Neural progenitor cell (in vitro differentiated cells): Measurements from ENCODE around the gene MT1E. TPM values are rescaled to one million over a fixed set of nuclear protein-coding genes. Genes with fewer than 3 reads are reported as not detected.

Source experiments
- DNase-seq: peaks from one replicate; pipeline ENCODE4 v3.0.0-alpha.2; 2016; ENCODE audit warnings: low spot score
- H2AFZ ChIP-seq: fragments of 200-600 bp; sonication (generic); replicated peaks from 2 replicates; pipeline ENCODE4 v1.6.1; 2016; ENCODE audit warnings: antibody characterized with exemption
- H3F3A ChIP-seq: fragments of 200-600 bp; sonication (generic); 2 replicates; pipeline ENCODE4 v1.6.1; 2016; ENCODE audit warnings: antibody characterized with exemption, low read depth
- H3K27ac ChIP-seq: fragments of 200-600 bp; sonication (generic); 2 replicates; pipeline ENCODE4 v1.5.1; 2016; ENCODE audit warnings: mild to moderate bottlenecking
- H3K27me3 ChIP-seq: fragments of 200-600 bp; sonication (generic); 2 replicates; pipeline ENCODE4 v1.6.1; 2016; ENCODE audit warnings: mild to moderate bottlenecking, moderate library complexity
- H3K36me3 ChIP-seq: fragments of 200-600 bp; sonication (generic); 2 replicates; pipeline ENCODE4 v1.5.1; 2016
- H3K4me1 ChIP-seq: fragments of 200-600 bp; sonication (generic); 2 replicates; pipeline ENCODE4 v1.6.1; 2016; ENCODE audit warnings: mixed run types
- H3K4me2 ChIP-seq: fragments of 200-600 bp; sonication (generic); 2 replicates; pipeline ENCODE4 v1.6.1; 2016
- H3K4me3 ChIP-seq: fragments of 200-600 bp; sonication (generic); 2 replicates; pipeline ENCODE4 v1.5.1; 2016
- H3K79me2 ChIP-seq: fragments of 200-600 bp; sonication (generic); 2 replicates; pipeline ENCODE4 v1.6.1; 2016; ENCODE audit warnings: low read depth
- H3K9ac ChIP-seq: fragments of 200-600 bp; sonication (generic); 2 replicates; pipeline ENCODE4 v1.6.1; 2016
- H3K9me3 ChIP-seq: fragments of 200-600 bp; sonication (generic); 2 replicates; pipeline ENCODE4 v1.5.1; 2016; ENCODE audit warnings: low read depth
- H4K20me1 ChIP-seq: fragments of 200-600 bp; sonication (generic); 2 replicates; pipeline ENCODE4 v1.6.1; 2016; ENCODE audit warnings: low read depth
- H3K27ac Mint-ChIP-seq: 3 replicates; pipeline ENCODE4 v1.8.0; 2021; ENCODE audit warnings: mixed read lengths
- H3K27me3 Mint-ChIP-seq: 2 replicates; pipeline ENCODE4 v1.8.0; 2022; ENCODE audit warnings: low read depth, mild to moderate bottlenecking, inconsistent platforms, moderate library complexity, mixed read lengths; ENCODE audit not compliant: insufficient read depth
- H3K36me3 Mint-ChIP-seq: 3 replicates; pipeline ENCODE4 v1.8.0; 2021; ENCODE audit warnings: mixed read lengths
- H3K4me1 Mint-ChIP-seq: 3 replicates; pipeline ENCODE4 v1.8.0; 2021; ENCODE audit warnings: mixed read lengths
- H3K4me3 Mint-ChIP-seq: 3 replicates; pipeline ENCODE4 v1.8.0; 2021; ENCODE audit warnings: mild to moderate bottlenecking, moderate library complexity, mixed read lengths
- H3K9me3 Mint-ChIP-seq: 3 replicates; pipeline ENCODE4 v1.8.0; 2020; ENCODE audit warnings: mixed read lengths
- EZH2 ChIP-seq: fragments of 200-600 bp; sonication (generic); IDR thresholded peaks from 2 replicates; pipeline ENCODE4 v1.6.1; 2017; ENCODE audit warnings: antibody characterized with exemption, mild to moderate bottlenecking, moderate library complexity
- EZH2phosphoT487 ChIP-seq: fragments of 200-600 bp; sonication (generic); IDR thresholded peaks from 2 replicates; pipeline ENCODE4 v1.6.1; 2017; ENCODE audit warnings: antibody characterized with exemption
- total RNA-seq: library from RNA; depleted of rRNA; stranded (reverse); fragments of >200 nt; gene quantifications from 2 replicates; pipeline ENCODE4 v1.2.3, GENCODE V29; 2015; ENCODE audit warnings: low replicate concordance
- TF ChIP-seq, protein P1 (sequence below): fragments of 200-600 bp; sonication (generic); IDR thresholded peaks from 2 replicates; pipeline ENCODE4 v1.5.1; 2017; ENCODE audit warnings: antibody characterized with exemption, mild to moderate bottlenecking

The MT1E gene
- total RNA-seq, 1 donor from 2014 or later = 2.4 TPM

DNA sequence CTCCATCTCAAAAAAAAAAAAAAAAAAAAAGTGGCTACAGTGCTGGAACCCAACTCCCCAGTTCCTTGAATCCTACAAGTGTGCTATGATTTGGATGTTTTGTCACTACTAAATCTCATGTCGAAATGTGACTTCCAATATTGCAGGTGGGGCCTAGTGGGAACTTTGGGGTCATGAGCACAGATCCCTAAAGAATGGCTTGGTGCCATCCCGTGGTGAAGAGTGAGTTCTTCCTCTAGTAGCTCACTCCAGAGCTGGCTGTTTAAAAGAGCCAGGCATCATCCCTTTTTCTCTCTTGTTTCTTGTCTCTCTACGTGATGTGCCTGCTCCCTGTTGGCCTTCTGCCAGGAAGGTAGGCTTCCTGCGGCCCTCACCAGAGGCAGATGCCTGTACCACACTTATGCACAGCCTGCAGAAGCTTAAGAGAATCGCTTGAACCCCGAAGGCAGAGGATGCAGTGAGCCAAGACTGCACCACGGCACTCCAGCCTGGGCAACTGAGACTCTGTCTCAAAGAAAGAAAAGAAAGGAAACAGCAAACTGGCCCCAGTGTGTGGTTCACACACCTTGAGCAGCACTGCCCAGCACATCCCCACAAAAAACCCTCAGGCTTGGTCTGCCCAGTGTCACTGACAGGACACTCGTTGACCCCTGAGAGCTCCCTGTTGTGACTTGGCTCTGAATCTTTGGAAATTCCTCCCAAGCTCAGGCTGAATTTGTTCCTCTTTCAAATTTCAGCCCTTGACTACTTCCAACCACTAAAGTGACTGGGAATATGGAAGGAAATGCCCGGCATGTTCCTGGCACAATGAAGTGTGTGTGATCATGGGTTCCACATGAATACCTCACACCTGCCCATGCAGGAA, 3.1 kb downstream of the MT1E start:
- no peak overlapping the region for H3K27ac Mint-ChIP-seq
- H3K27me3 ChIP-seq = peaks cover 100% of the 10 kb centered on the region

DNA sequence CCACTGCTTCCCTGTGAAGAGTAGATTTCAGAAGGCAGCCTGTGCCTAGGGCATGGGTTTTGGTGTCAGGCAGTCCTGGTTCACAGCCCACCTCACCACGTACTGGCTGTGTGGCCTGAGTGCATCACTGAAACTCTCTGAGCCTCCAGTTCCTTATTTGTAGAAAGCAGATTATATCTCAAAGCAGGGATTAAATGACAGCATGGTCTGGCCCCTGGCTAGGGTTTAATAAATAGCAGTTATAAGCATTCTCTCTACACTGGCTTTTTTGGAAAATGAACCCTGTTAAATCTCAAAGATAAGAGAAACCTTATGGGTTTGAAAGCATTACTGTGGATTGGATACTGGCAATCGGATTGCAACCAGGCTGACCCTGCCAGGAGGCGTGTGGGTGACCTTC, 4.0 kb downstream of the MT1E start:
- no peak overlapping the region for H3K4me3 ChIP-seq
- H4K20me1 ChIP-seq = peaks cover 61% of the 10 kb centered on the region
- Mint-ChIP-seq H3K4me3 (no peak overlapping the region), H3K27me3 (peaks cover 85% of the 10 kb centered on the region), H3K27ac (no peak overlapping the region), H3K9me3 (no peaks in the 10 kb centered on the region), H3K4me1 (peaks cover 19% of the 10 kb centered on the region), H3K36me3 (no peaks in the 10 kb centered on the region)
- no peak overlapping the region for H2AFZ ChIP-seq
- H3K36me3 ChIP-seq = no peaks in the 10 kb centered on the region
- H3K27me3 ChIP-seq = peaks cover 100% of the 10 kb centered on the region
- H3K4me1 ChIP-seq = peaks cover 9% of the 10 kb centered on the region
- H3K79me2 ChIP-seq = no peaks in the 10 kb centered on the region
- DNase-seq = no peak
- TF ChIP-seq, protein P1, sequence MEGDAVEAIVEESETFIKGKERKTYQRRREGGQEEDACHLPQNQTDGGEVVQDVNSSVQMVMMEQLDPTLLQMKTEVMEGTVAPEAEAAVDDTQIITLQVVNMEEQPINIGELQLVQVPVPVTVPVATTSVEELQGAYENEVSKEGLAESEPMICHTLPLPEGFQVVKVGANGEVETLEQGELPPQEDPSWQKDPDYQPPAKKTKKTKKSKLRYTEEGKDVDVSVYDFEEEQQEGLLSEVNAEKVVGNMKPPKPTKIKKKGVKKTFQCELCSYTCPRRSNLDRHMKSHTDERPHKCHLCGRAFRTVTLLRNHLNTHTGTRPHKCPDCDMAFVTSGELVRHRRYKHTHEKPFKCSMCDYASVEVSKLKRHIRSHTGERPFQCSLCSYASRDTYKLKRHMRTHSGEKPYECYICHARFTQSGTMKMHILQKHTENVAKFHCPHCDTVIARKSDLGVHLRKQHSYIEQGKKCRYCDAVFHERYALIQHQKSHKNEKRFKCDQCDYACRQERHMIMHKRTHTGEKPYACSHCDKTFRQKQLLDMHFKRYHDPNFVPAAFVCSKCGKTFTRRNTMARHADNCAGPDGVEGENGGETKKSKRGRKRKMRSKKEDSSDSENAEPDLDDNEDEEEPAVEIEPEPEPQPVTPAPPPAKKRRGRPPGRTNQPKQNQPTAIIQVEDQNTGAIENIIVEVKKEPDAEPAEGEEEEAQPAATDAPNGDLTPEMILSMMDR = no peak
- TF ChIP-seq EZH2phosphoT487 = no peak
- TF ChIP-seq EZH2 = no peak
- no peak overlapping the region for H3K27ac ChIP-seq
- H3K4me2 ChIP-seq = no peak overlapping the region
- no peaks in the 10 kb centered on the region for H3K9me3 ChIP-seq
- H3F3A ChIP-seq = peaks cover 6% of the 10 kb centered on the region
- no peak overlapping the region for H3K9ac ChIP-seq

More for the DNA sequence above, 3.1 kb downstream of the MT1E start:
- H3K27ac ChIP-seq = no peak overlapping the region
- no peak overlapping the region for H3K4me2 ChIP-seq
- H3K79me2 ChIP-seq = no peaks in the 10 kb centered on the region
- no peak for DNase-seq
- no peak overlapping the region for H3K4me3 ChIP-seq
- no peak overlapping the region for H2AFZ ChIP-seq
- H4K20me1 ChIP-seq = peaks cover 52% of the 10 kb centered on the region
- no peaks in the 10 kb centered on the region for H3K9me3 ChIP-seq
- Mint-ChIP-seq H3K4me3 (no peak overlapping the region), H3K4me1 (peaks cover 19% of the 10 kb centered on the region), H3K27me3 (peaks cover 80% of the 10 kb centered on the region), H3K36me3 (no peaks in the 10 kb centered on the region), H3K9me3 (no peaks in the 10 kb centered on the region)
- TF ChIP-seq EZH2phosphoT487 = no peak
- H3F3A ChIP-seq = peaks cover 6% of the 10 kb centered on the region
- no peak overlapping the region for H3K9ac ChIP-seq
- no peaks in the 10 kb centered on the region for H3K36me3 ChIP-seq
- peaks cover 9% of the 10 kb centered on the region for H3K4me1 ChIP-seq

DNA sequence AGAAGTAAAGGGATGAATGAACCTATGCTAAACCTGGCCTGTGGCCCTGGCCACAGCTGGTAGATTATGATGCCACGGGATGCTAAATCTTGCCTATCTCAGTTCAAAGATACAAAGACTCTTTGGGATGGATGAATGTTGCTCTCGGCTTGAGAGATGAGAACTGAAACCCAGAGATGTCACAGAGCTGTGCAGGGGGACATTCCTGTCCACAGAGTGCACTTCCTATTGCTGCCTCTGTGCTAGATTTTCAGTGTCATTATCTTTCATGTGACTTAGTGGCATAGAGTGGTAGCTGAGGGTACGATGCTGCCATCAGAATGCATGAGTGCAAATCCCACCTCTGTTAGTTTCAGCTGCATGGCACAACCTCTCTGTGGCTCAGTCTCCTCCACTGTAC, 4.6 kb downstream of the MT1E start:
- no peak overlapping the region for H3K4me2 ChIP-seq
- no peak overlapping the region for H3K27ac Mint-ChIP-seq
- peaks cover 85% of the 10 kb centered on the region for H3K27me3 Mint-ChIP-seq
- H3K9ac ChIP-seq = no peak overlapping the region
- DNase-seq = no peak
- H3K36me3 ChIP-seq = no peaks in the 10 kb centered on the region
- no peak overlapping the region for H3K27ac ChIP-seq
- H3K4me1 ChIP-seq = peaks cover 12% of the 10 kb centered on the region
- H3K4me1 Mint-ChIP-seq = peaks cover 19% of the 10 kb centered on the region
- H3K36me3 Mint-ChIP-seq = no peaks in the 10 kb centered on the region
- TF ChIP-seq EZH2 (no peak), EZH2phosphoT487 (no peak)
- TF ChIP-seq, protein P1 = no peak
- H4K20me1 ChIP-seq = peaks cover 67% of the 10 kb centered on the region
- peaks cover 6% of the 10 kb centered on the region for H3F3A ChIP-seq
- no peaks in the 10 kb centered on the region for H3K79me2 ChIP-seq
- no peaks in the 10 kb centered on the region for H3K9me3 ChIP-seq
- no peak overlapping the region for H2AFZ ChIP-seq
- H3K27me3 ChIP-seq = peaks cover 100% of the 10 kb centered on the region
- H3K9me3 Mint-ChIP-seq = peaks cover 3% of the 10 kb centered on the region
- H3K4me3 ChIP-seq = no peak overlapping the region
- H3K4me3 Mint-ChIP-seq = no peak overlapping the region

DNA sequence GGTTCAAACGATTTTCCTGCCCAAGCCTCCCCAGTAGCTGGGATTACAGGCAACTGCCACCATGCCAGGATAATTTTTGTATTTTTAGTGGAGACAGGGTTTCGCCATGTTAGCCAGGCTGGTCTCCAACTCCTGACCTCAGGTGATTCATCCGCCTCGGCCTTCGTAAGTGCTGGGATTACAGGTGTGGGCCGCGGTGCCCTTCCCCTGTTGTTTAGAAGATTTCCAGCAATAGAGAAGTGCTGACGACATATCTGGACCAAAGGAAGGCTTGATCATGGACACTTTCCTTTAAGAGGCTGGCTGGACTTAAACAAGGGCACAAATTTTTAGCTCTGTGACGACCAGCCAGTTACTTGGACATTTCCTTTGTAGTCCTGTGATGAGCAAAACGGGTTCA, 5.6 kb downstream of the MT1E start:
- H3K4me2 ChIP-seq = no peak overlapping the region
- Mint-ChIP-seq H3K27me3 (peaks cover 85% of the 10 kb centered on the region), H3K36me3 (no peaks in the 10 kb centered on the region), H3K4me1 (peaks cover 14% of the 10 kb centered on the region), H3K4me3 (peak overlapping the region; percentile 78), H3K9me3 (peaks cover 3% of the 10 kb centered on the region), H3K27ac (no peak overlapping the region)
- H3K4me1 ChIP-seq = peaks cover 16% of the 10 kb centered on the region
- no peak for DNase-seq
- no peak overlapping the region for H3K9ac ChIP-seq
- peaks cover 100% of the 10 kb centered on the region for H3K27me3 ChIP-seq
- H3K36me3 ChIP-seq = no peaks in the 10 kb centered on the region
- TF ChIP-seq EZH2 (no peak), EZH2phosphoT487 (no peak)
- TF ChIP-seq, protein P1 = no peak
- H3K79me2 ChIP-seq = no peaks in the 10 kb centered on the region
- no peaks in the 10 kb centered on the region for H3F3A ChIP-seq
- no peaks in the 10 kb centered on the region for H3K9me3 ChIP-seq
- H4K20me1 ChIP-seq = peaks cover 67% of the 10 kb centered on the region
- no peak overlapping the region for H2AFZ ChIP-seq
- H3K4me3 ChIP-seq = no peak overlapping the region
- H3K27ac ChIP-seq = no peak overlapping the region
